ENCODE data around the gene IFT27. TPM values are rescaled to one million over a fixed set of nuclear protein-coding genes. Genes with fewer than 3 reads are reported as not detected.

Gene IFT27
- total RNA-seq, 1 donor from 2014 or later = 30.2 TPM

DNA sequence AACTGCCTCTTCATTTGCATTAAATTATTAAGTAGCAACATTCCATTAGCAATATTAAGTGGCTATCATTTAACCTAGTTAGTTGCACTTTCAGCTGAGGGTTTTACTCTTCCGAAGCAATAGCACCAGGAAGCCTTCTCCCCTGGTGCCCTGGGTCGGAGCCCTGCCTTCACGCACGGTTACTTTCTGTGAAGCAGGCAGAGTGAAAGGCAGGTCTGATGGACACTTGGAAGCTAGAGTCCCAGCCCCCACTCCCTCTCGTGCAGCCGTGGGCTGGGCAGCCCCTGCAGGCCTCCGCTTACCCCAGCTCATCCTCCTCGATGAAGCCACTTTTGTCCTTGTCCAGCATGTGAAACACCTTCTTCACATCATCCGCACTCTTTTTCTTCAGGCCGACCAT, 38.9 kb upstream of the IFT27 start:
- ATAC-seq (no peak), DNase-seq (no peak)
- Histone ChIP-seq H3K27ac (no peak overlapping the region), H3K36me3 (no peaks in the 10 kb centered on the region), H3K4me3 (no peak overlapping the region), H3K4me1 (peaks cover 14% of the 10 kb centered on the region), H3K9me3 (no peaks in the 10 kb centered on the region), H3K27me3 (ENCODE audit: low read depth) (peaks cover 70% of the 10 kb centered on the region)
- TF ChIP-seq, protein P1, sequence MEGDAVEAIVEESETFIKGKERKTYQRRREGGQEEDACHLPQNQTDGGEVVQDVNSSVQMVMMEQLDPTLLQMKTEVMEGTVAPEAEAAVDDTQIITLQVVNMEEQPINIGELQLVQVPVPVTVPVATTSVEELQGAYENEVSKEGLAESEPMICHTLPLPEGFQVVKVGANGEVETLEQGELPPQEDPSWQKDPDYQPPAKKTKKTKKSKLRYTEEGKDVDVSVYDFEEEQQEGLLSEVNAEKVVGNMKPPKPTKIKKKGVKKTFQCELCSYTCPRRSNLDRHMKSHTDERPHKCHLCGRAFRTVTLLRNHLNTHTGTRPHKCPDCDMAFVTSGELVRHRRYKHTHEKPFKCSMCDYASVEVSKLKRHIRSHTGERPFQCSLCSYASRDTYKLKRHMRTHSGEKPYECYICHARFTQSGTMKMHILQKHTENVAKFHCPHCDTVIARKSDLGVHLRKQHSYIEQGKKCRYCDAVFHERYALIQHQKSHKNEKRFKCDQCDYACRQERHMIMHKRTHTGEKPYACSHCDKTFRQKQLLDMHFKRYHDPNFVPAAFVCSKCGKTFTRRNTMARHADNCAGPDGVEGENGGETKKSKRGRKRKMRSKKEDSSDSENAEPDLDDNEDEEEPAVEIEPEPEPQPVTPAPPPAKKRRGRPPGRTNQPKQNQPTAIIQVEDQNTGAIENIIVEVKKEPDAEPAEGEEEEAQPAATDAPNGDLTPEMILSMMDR (IDR thresholded peaks at IDR 0.05) = no peak
- intact Hi-C loops (cut with DNase I) = no loop called here

GRCh38 chr22:36811094-36811800, 35.3 kb upstream of the IFT27 start:
- peaks cover 41% of the 10 kb centered on the region for H3K27me3 ChIP-seq (ENCODE audit: low read depth)
- DNase-seq (no peak), ATAC-seq (no peak)
- intact Hi-C loops (cut with DNase I) = no loop called here
- no peaks in the 10 kb centered on the region for H3K36me3 ChIP-seq
- peaks cover 2% of the 10 kb centered on the region for H3K4me1 ChIP-seq
- no peak overlapping the region for H3K27ac ChIP-seq
- H3K9me3 ChIP-seq = no peaks in the 10 kb centered on the region
- H3K4me3 ChIP-seq = no peak overlapping the region
- TF ChIP-seq, protein P1 (IDR thresholded peaks at IDR 0.05) = no peak

DNA sequence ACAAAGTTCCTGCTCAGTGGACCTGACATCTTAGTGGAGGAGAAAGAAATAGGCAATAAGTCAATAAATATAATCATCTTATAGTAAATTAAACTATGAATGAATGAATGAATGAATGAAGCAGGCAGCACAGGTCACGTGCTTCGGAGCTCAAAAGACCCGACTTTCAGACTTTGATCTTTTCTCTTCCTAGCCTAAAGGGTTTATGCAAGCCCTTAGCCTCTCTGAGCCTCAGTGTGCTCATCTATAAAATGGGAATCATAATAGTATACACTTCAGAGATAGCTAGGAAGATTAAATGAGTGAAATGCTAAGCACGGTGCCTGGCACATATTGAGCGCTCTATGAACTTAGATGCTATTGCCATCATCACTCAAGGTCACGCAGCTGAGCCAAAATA, 33.4 kb upstream of the IFT27 start:
- H3K9me3 ChIP-seq = no peaks in the 10 kb centered on the region
- H3K4me1 ChIP-seq = no peaks in the 10 kb centered on the region
- intact Hi-C loops (cut with DNase I) = no loop called here
- H3K27ac ChIP-seq = no peak overlapping the region
- no peak overlapping the region for H3K4me3 ChIP-seq
- DNase-seq = no peak
- H3K27me3 ChIP-seq (ENCODE audit: low read depth) = peaks cover 27% of the 10 kb centered on the region
- no peak for ATAC-seq
- H3K36me3 ChIP-seq = no peaks in the 10 kb centered on the region
- TF ChIP-seq, protein P1 (IDR thresholded peaks at IDR 0.05) = no peak

GRCh38 chr22:36808721-36809344, 32.9 kb upstream of the IFT27 start:
- intact Hi-C loops (cut with DNase I) = no loop called here
- H3K4me3 ChIP-seq = no peak overlapping the region
- DNase-seq (no peak), ATAC-seq (no peak)
- TF ChIP-seq, protein P1 (IDR thresholded peaks at IDR 0.05) = no peak
- no peak overlapping the region for H3K27ac ChIP-seq
- H3K27me3 ChIP-seq (ENCODE audit: low read depth) = peaks cover 27% of the 10 kb centered on the region
- H3K9me3 ChIP-seq = no peaks in the 10 kb centered on the region
- H3K4me1 ChIP-seq = no peaks in the 10 kb centered on the region
- no peaks in the 10 kb centered on the region for H3K36me3 ChIP-seq

GRCh38 chr22:36807627-36808026, 31.7 kb upstream of the IFT27 start:
- Histone ChIP-seq H3K4me1 (no peaks in the 10 kb centered on the region), H3K27me3 (ENCODE audit: low read depth) (peaks cover 18% of the 10 kb centered on the region), H3K27ac (no peak overlapping the region), H3K9me3 (no peaks in the 10 kb centered on the region), H3K4me3 (no peak overlapping the region), H3K36me3 (no peaks in the 10 kb centered on the region)
- intact Hi-C loops (cut with DNase I) = no loop called here
- peak; percentile 56 to 57 for ATAC-seq
- DNase-seq = no peak
- TF ChIP-seq, protein P1 (IDR thresholded peaks at IDR 0.05) = no peak
